HG03521 (cell line): ENCODE measurements around the gene NUP214.

Source experiments
- ATAC-seq: cut with Tn5 transposase; IDR thresholded peaks from one replicate; pipeline ENCODE4 v1.9.1; 2021; ENCODE audit warnings: mild to moderate bottlenecking, moderate library complexity; ENCODE audit not compliant: unreplicated experiment

Gene NUP214

GRCh38 chr9:131125288-131126058, at the start of gene NUP214:
Gene NUP214 (plus strand): TSS chr9:131125586. CDS start chr9:131125705, 119 bp downstream.
- ATAC-seq, result peak; percentile 97

- no peak for ATAC-seq
Observed at GRCh38 chr9:131076347-131077195, 48.8 kb upstream of the NUP214 start.

GRCh38 chr9:131078427-131079366, 46.7 kb upstream of the NUP214 start:
- no peak for ATAC-seq

GRCh38 chr9:131080589-131080988, 44.8 kb upstream of the NUP214 start:
- ATAC-seq, result no peak

- no peak for ATAC-seq
Observed at GRCh38 chr9:131081868-131082267, 43.5 kb upstream of the NUP214 start.

- no peak for ATAC-seq
Observed at GRCh38 chr9:131082774-131083512, 42.4 kb upstream of the NUP214 start.

- ATAC-seq, result no peak
Observed at GRCh38 chr9:131084661-131085369, 40.6 kb upstream of the NUP214 start.

- ATAC-seq, result no peak
Observed at GRCh38 chr9:131085370-131086122, 39.8 kb upstream of the NUP214 start.

GRCh38 chr9:131087354-131087893, 38.0 kb upstream of the NUP214 start:
- ATAC-seq, result no peak

- ATAC-seq, result no peak
Observed at GRCh38 chr9:131090025-131090787, 35.2 kb upstream of the NUP214 start.

GRCh38 chr9:131091352-131091992, 33.9 kb upstream of the NUP214 start:
- ATAC-seq, result no peak

GRCh38 chr9:131092030-131092429, 33.4 kb upstream of the NUP214 start:
- no peak for ATAC-seq

GRCh38 chr9:131092548-131093440, 32.6 kb upstream of the NUP214 start:
- no peak for ATAC-seq

GRCh38 chr9:131094015-131094414, 31.4 kb upstream of the NUP214 start:
- no peak for ATAC-seq

GRCh38 chr9:131094622-131095021, 30.8 kb upstream of the NUP214 start:
- ATAC-seq, result no peak

GRCh38 chr9:131095666-131096268, 29.6 kb upstream of the NUP214 start:
- ATAC-seq, result no peak
